GM21528 (cell line): ENCODE measurements around the gene EEF1AKMT1.
"Not testable (repeated sequence)": the region's sequence is repeated elsewhere in the genome, so short reads cannot be mapped to it uniquely, and the experiment has no call there.

ENCODE experiments used
- ATAC-seq: cut with Tn5 transposase; IDR thresholded peaks from one replicate; pipeline ENCODE4 v1.9.1; 2021; ENCODE audit warnings: mild to moderate bottlenecking, moderate library complexity; ENCODE audit not compliant: unreplicated experiment, low FRiP score

EEF1AKMT1 gene

GRCh38 chr13:20779405-20779804 is 5.6 kb upstream of the EEF1AKMT1 start:
- ATAC-seq: no peak

DNA sequence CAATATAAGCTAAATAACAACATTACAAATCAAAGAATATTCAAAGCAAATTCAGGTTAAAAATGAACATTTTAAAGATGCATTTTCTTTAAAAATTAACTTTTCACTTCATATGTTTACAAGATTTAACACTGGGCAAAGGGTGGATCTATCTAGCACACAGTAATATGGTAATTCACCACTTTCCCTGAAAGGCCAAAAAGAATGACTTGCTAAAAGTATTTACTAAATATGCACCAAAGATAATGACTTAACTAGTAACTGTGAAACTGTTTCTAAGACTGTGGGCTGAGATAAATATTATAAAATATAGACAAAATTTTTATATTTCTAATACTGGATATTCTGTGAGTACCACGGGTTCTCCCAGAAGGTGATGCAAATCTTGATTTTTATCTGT is 4.5 kb upstream of the EEF1AKMT1 start:
- ATAC-seq: no peak

DNA sequence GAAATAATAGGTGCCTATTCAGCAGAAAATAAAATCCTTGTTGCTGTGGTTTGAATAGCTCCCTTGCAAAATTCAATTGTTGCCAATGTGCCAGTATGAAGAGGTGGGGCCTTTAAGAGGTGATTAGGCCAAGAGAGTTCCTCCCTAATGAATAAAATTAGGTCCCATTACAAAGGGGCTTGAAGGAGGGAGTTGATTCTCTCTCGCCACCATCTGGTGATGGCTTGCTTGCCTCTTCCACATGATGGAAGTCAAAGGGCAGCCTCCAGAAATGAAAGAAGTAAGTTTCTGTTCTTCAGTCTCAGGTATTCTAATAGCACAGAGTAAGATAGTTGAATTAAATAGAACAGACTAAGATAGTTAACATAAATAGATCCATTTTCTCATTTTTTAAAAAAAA is 3.0 kb upstream of the EEF1AKMT1 start:
- no peak for ATAC-seq

DNA sequence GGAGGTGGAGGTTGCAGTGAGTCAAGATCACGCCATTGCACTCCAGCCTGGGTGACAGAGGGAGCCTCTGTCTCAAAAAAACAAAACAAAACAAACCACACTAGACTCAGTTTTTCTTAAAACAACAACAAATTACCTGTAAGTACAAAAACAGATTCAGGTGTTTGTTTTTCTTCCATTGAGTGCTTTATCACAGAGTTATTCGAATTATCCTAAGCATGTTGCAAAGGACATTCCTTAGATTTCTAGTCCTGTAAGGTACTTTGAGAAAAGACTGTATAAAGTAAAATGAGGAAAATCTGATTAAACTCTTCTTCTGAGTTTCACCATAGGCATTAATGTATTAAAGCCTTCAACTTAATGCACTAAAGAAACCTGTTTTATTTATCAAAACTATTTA is 2.2 kb upstream of the EEF1AKMT1 start:
- no peak for ATAC-seq

GRCh38 chr13:20774746-20775145 is 985 bp upstream of the EEF1AKMT1 start:
- no peak for ATAC-seq

- no peak for ATAC-seq
These were observed 1.2 kb downstream of the EEF1AKMT1 start for GRCh38 chr13:20772401-20773131.

GRCh38 chr13:20769834-20770233 is 3.9 kb downstream of the EEF1AKMT1 start:
- ATAC-seq: no peak

DNA sequence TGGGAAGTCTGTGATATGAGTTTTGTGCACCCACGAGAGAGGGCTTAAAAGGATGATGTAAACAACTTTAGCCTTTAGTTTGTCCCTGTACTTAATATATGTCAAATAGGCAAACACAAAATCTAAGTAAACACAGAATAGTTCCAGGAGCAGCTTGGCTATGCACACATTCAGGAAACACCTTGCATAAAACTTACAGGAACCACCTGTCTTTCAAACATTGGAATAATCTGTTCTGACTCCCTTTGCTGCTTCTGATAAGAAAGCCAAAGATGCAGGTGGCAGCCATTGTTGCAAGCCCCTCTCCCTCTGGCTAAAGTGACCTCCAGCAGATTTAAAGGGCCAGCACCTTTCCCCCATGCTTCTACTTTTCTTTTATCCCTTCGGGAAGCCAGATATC is 4.7 kb downstream of the EEF1AKMT1 start:
- no peak for ATAC-seq

GRCh38 chr13:20767309-20767943 is 6.3 kb downstream of the EEF1AKMT1 start:
- ATAC-seq: no peak

- ATAC-seq: no peak
These were observed 12.9 kb downstream of the EEF1AKMT1 start for GRCh38 chr13:20760872-20761271.

GRCh38 chr13:20754009-20754408 is 19.8 kb downstream of the EEF1AKMT1 start:
- no peak for ATAC-seq

DNA sequence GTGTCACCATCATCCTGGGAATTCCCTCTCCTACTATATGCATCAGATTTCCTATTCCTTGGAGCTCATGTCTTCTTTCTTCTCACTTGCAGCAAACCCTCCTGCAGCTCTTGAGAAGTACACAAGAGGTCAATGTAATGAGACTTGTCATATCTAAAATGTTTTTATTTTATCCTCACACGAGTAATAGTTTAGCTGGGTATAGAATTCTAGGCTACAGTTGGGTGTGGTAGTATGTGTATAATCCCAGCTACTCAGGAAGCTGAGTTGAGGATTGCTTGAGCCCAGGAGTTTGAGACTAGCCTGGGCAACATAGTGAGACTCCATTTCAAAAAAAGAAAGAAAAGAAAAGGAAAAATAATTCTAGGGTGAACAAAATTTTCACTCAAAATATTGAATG is 24.4 kb downstream of the EEF1AKMT1 start:
- ATAC-seq: no peak

- ATAC-seq: not testable (repeated sequence)
These were observed 29.8 kb downstream of the EEF1AKMT1 start for GRCh38 chr13:20743830-20744404.

DNA sequence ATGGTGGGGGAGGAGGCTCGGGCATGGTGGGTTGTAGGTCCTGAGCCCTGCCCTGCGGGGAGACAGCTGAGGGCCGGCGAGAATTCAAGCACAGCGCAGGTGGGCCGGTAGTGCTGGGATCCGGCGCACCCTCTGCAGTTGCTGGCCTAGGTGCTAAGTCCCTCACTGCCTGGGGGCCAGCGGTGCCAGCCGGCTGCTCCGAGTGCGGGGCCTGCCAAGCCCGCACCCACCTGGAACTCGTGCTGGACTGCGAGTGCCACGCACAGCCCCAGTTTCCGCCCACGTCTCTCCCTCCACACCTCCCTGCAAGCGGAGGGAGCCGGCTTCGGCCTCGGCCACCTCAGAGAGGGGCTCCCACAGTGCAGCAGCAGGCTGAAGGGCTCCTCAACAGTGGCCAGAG is 33.7 kb downstream of the EEF1AKMT1 start:
- ATAC-seq: no peak

DNA sequence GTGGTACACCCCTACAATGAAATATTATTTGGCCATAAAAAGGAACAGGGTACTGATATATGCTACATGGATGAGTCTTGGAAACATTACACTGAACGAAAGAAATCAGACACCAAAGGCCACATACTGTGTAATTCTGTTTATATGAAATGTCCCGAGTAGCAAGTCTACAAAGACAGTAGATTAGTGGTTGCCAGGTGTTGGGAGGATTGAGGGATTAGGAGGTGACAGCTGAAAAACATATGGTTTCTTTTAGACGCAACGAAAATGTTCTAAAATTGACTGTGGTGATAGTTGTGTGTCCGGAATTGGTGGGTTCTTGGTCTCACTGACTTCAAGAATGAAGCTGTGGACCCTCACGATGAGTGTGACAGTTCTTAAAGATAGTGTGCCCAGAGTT is 35.1 kb downstream of the EEF1AKMT1 start:
- ATAC-seq: no peak

DNA sequence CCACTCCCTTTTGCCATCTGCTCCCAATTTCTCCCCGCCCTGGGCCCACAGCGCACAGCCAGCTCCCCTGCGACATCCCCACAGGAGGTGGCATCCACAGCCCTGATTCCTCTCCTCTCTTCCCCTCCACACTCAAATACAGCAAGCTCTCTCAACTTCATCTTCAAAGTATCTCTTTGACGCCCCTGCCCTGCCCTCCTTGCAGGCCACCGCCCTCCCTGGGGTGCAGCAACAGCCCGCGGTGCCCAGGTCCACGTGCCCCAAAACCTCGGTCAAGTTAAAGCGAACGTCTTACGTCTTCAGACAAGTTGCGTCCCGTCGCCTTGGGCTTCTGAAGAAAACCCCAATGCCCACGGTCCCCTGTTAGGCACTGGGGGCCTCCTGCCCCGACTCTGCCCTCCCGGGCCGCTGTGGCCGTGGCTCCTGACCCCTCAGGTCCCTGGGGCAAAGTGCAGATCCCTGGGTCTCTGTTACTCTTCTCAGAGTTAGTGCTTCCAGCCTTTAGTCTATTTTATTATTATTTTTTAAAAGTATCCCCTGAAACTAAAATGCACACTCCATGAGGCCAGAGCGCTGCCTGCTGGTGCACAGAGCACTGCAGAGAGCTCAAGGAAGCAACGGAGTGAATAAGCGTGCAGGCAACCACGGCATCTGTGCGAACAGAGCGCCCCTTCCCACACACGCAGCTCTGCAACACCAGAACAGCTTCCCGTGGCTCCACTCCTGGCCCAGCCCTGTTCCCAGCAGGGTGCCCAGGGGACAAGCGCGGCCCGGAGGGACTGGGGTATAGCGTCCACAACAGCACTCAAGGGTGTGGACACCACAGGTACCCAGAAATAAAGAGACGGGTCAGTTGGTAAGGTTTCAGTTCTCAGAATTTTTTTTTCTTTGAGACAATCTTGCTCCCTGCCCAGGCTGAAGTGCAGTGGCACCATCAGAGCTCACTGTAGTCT is 43.9 kb downstream of the EEF1AKMT1 start:
- no peak for ATAC-seq

DNA sequence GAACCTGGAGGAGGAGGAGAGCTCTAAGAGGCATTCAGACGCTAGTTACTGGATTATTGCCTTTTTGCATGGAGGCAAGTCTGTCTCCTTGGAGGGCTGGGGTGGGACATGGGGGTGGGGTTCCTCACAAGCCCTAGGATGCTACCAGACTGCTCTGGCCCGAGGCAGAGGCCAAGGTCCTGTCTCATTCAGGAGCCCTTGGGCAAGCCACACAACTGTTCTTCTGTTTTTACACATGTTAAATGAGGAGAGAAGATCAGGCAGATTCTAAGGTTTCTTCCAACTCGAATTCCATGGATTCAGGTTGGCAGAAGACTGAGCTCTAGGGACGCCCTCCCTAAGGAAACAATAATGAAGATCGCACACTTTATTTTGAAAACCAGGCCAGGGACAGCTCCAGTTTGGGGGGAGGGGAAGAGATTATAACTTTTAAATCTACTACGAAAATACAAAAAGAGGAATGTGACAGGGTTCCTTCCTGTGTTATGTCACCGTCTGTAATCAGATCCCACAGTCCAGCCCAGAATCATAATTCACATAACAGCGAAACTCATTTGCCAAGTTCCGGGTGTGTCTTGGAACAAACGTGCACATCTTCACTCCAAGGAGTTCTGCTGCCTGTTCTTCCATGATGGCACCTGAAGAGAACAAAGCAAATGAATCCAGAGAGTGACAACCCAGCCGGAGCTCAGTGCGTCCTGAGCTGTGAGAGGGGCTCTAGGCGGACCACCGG is 45.0 kb downstream of the EEF1AKMT1 start:
- no peak for ATAC-seq

- no peak for ATAC-seq
These were observed 45.9 kb downstream of the EEF1AKMT1 start for GRCh38 chr13:20727856-20728255.

DNA sequence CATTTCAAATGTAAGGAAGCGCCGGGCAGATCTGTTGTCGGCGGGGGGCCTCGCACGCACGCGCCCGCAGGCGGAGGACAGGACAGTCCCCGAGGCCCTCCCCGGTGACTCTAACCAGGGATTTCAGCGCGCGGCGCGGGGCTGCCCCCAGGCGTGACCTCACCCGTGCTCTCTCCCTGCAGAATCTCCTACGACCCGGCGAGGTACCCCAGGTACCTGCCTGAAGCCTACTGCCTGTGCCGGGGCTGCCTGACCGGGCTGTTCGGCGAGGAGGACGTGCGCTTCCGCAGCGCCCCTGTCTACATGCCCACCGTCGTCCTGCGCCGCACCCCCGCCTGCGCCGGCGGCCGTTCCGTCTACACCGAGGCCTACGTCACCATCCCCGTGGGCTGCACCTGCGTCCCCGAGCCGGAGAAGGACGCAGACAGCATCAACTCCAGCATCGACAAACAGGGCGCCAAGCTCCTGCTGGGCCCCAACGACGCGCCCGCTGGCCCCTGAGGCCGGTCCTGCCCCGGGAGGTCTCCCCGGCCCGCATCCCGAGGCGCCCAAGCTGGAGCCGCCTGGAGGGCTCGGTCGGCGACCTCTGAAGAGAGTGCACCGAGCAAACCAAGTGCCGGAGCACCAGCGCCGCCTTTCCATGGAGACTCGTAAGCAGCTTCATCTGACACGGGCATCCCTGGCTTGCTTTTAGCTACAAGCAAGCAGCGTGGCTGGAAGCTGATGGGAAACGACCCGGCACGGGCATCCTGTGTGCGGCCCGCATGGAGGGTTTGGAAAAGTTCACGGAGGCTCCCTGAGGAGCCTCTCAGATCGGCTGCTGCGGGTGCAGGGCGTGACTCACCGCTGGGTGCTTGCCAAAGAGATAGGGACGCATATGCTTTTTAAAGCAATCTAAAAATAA is 52.1 kb downstream of the EEF1AKMT1 start:
- ATAC-seq: no peak
